K562 (cell line): ENCODE data around the gene UQCR11. TPM values are rescaled to one million over a fixed set of nuclear protein-coding genes. Genes with fewer than 3 reads are reported as not detected.

Experiments
- ILK ChIP-seq: fragments of 450-650 bp; IDR thresholded peaks from 2 replicates; pipeline ENCODE4 v1.6.1; 2016; ENCODE audit warnings: missing genetic modification characterization, low read depth, mild to moderate bottlenecking, missing compliant biosample characterization, moderate library complexity, borderline replicate concordance
- MIER1 ChIP-seq: fragments of 450-650 bp; IDR thresholded peaks from 2 replicates; pipeline ENCODE4 v1.6.1; 2016; ENCODE audit warnings: antibody characterized with exemption, mild to moderate bottlenecking, low read depth
- NFIC ChIP-seq: fragments of 450-650 bp; IDR thresholded peaks from 2 replicates; pipeline ENCODE4 v1.6.1; 2017; ENCODE audit warnings: mild to moderate bottlenecking, inconsistent platforms
- NFXL1 ChIP-seq: fragments of 450-650 bp; formaldehyde crosslinking; IDR thresholded peaks from 2 replicates; pipeline ENCODE4 v1.4.0; 2021; ENCODE audit warnings: mild to moderate bottlenecking
- NRF1 ChIP-seq, 2 experiments: fragments of 450-650 bp; IDR thresholded peaks in 1 of 2; conservative IDR thresholded peaks in 1 of 2; 2 replicates each; pipeline ENCODE4 v1.6.1; 2014; ENCODE audit warnings: mild to moderate bottlenecking in 2 of 2
- ZBTB1 ChIP-seq: sonication (generic); formaldehyde crosslinking; IDR thresholded peaks from 2 replicates; pipeline ENCODE4 v1.8.1; 2023; ENCODE audit warnings: missing genetic modification reagents, low read depth, mild to moderate bottlenecking, borderline replicate concordance
- ZNF282 ChIP-seq: sonication (generic); formaldehyde crosslinking; IDR thresholded peaks from 2 replicates; pipeline ENCODE4 v1.8.1; 2023; ENCODE audit warnings: missing genetic modification reagents
- ZNF57 ChIP-seq: fragments of 450-650 bp; formaldehyde crosslinking; IDR thresholded peaks from 2 replicates; pipeline ENCODE4 v1.4.0; 2020; ENCODE audit warnings: mild to moderate bottlenecking, moderate library complexity
- polyA plus RNA-seq, 8 experiments: library from polyadenylated mRNA; depleted of rRNA in 4 of 8; stranded (reverse) in 5 of 8; unstranded in 3 of 8; fragments of >200 nt; fragmentation: Nextera tagmentation in 2 of 8; fragmentation: Illumina TruSeq in 1 of 8; extraction: Ambion mirVana in 2 of 8; extraction: Trizol in 1 of 8; gene quantifications; 2 replicates each; pipeline versions ENCODE4 v1.2.1 to v1.2.3, GENCODE V29; 2011 to 2014; ENCODE audit warnings: inconsistent platforms in 1 of 8, missing spikeins in 1 of 8
- total RNA-seq, 7 experiments: library from RNA; depleted of rRNA in 6 of 7; stranded (reverse); fragments of >200 nt in 6 of 7; fragmentation: Illumina TruSeq in 2 of 7; extraction: Trizol in 2 of 7; gene quantifications; 2 replicates each; pipeline versions ENCODE4 v1.2.1 to v1.2.3, GENCODE V29; 2011 to 2021; ENCODE audit warnings: low replicate concordance in 1 of 7
- TF ChIP-seq, protein P1 (sequence below): sonication (generic); formaldehyde crosslinking; IDR thresholded peaks from 2 replicates; pipeline ENCODE4 v1.8.0; 2022; ENCODE audit warnings: missing genetic modification reagents, mild to moderate bottlenecking, borderline replicate concordance
- TF ChIP-seq, protein P2 (sequence below): fragments of 250-450 bp; sonication (Bioruptor Pico); IDR thresholded peaks from 2 replicates; pipeline ENCODE4 v1.5.0; 2020; ENCODE audit warnings: mild to moderate bottlenecking, borderline replicate concordance
- TF ChIP-seq, protein P3 (sequence below): fragments of 250-450 bp; sonication (Bioruptor Pico); IDR thresholded peaks from 2 replicates; pipeline ENCODE4 v1.4.0; 2020; ENCODE audit warnings: borderline replicate concordance
- TF ChIP-seq, protein P4 (sequence below): fragments of 250-450 bp; sonication (Bioruptor Pico); IDR thresholded peaks from 2 replicates; pipeline ENCODE4 v1.6.1; 2021; ENCODE audit warnings: mild to moderate bottlenecking
- TF ChIP-seq, protein P5 (sequence below): fragments of 200-800 bp; sonication (Bioruptor generic); IDR thresholded peaks from 2 replicates; pipeline ENCODE4 v1.6.1; 2017; ENCODE audit warnings: missing genetic modification characterization, missing compliant biosample characterization
- TF ChIP-seq, protein P6 (sequence below), 2 experiments: fragments of 200-800 bp in 1 of 2; sonication (Bioruptor generic) in 1 of 2; sonication (generic) in 1 of 2; formaldehyde crosslinking in 1 of 2; IDR thresholded peaks in 1 of 2; conservative IDR thresholded peaks in 1 of 2; 2 replicates each; pipeline versions ENCODE4 v1.5.0 to v1.6.1; 2016 to 2020; ENCODE audit warnings: missing compliant biosample characterization in 1 of 2, missing genetic modification characterization in 1 of 2, missing genetic modification reagents in 1 of 2
- TF ChIP-seq, protein P7 (sequence below), 3 experiments: IDR thresholded peaks in 2 of 3; conservative IDR thresholded peaks in 1 of 3; 2 replicates each; pipeline ENCODE4 v1.5.1; 2011 to 2012; ENCODE audit warnings: low read length in 3 of 3, mild to moderate bottlenecking in 3 of 3, control low read depth in 2 of 3, improper control_type of control experiment in 1 of 3, inconsistent platforms in 1 of 3, low read depth in 1 of 3, mixed read lengths in 1 of 3, moderate library complexity in 1 of 3; ENCODE audit not compliant: insufficient read depth in 2 of 3

The UQCR11 gene
- total and polyA plus RNA-seq, 9 of the 15 experiments (the other 6 are each of a cell fraction or from before 2014, with no cell fraction given), result 57.6 to 394 (median 259) TPM

DNA sequence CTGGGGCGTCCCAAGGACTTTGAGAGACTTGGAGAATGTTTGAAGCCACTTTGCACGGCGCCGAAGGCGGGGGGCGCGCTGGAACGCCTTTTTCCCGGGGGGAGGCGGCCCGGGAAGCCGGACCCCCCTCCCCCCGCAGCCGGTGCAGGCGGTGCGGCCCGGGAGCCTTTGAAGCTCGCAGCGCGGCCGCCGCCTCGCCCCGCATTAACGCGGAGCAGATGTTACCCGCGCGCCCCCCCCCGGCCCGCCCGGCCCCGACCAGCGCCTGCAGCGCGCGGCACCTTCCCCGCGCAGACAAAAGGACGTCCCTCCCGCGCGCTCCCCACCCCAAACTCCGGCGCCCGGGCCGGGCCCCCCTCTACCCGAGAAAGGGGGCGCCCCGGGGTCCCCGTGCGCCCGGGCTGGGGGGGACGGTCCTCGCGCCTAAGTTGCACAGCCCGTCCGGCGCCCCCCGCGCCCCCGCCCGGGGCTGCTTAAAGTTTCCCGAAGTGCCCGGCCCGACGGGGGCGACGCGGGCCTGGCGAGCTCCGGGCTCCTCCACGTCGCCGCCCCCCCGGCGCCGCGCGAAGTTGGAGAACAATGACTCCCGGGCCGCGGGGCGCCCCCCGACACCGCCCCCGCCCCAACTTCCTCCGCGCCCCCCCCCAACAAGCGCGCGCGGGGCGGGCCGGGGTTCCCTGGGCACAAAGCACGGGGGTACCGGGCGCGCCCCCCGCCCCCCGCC lies 46.5 kb upstream of the UQCR11 start (continued):
- TF ChIP-seq ILK, result no peak
- TF ChIP-seq, protein P1, sequence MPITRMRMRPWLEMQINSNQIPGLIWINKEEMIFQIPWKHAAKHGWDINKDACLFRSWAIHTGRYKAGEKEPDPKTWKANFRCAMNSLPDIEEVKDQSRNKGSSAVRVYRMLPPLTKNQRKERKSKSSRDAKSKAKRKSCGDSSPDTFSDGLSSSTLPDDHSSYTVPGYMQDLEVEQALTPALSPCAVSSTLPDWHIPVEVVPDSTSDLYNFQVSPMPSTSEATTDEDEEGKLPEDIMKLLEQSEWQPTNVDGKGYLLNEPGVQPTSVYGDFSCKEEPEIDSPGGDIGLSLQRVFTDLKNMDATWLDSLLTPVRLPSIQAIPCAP (CRISPR knock-in tag), result no peak
- TF ChIP-seq, protein P2, sequence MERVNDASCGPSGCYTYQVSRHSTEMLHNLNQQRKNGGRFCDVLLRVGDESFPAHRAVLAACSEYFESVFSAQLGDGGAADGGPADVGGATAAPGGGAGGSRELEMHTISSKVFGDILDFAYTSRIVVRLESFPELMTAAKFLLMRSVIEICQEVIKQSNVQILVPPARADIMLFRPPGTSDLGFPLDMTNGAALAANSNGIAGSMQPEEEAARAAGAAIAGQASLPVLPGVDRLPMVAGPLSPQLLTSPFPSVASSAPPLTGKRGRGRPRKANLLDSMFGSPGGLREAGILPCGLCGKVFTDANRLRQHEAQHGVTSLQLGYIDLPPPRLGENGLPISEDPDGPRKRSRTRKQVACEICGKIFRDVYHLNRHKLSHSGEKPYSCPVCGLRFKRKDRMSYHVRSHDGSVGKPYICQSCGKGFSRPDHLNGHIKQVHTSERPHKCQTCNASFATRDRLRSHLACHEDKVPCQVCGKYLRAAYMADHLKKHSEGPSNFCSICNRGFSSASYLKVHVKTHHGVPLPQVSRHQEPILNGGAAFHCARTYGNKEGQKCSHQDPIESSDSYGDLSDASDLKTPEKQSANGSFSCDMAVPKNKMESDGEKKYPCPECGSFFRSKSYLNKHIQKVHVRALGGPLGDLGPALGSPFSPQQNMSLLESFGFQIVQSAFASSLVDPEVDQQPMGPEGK (CRISPR knock-in tag), result no peak
- TF ChIP-seq ZNF282, result no peak
- TF ChIP-seq, protein P3, sequence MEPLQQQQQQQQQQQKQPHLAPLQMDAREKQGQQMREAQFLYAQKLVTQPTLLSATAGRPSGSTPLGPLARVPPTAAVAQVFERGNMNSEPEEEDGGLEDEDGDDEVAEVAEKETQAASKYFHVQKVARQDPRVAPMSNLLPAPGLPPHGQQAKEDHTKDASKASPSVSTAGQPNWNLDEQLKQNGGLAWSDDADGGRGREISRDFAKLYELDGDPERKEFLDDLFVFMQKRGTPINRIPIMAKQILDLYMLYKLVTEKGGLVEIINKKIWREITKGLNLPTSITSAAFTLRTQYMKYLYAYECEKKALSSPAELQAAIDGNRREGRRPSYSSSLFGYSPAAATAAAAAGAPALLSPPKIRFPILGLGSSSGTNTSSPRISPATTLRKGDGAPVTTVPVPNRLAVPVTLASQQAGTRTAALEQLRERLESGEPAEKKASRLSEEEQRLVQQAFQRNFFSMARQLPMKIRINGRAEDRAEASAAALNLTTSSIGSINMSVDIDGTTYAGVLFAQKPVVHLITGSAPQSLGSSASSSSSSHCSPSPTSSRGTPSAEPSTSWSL (CRISPR knock-in tag), result no peak
- TF ChIP-seq, protein P4, sequence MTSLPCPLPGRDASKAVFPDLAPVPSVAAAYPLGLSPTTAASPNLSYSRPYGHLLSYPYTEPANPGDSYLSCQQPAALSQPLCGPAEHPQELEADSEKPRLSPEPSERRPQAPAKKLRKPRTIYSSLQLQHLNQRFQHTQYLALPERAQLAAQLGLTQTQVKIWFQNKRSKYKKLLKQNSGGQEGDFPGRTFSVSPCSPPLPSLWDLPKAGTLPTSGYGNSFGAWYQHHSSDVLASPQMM (CRISPR knock-in tag), result no peak
- no peak for TF ChIP-seq ZNF57 (CRISPR knock-in tag)
- no peak for TF ChIP-seq NFXL1
- TF ChIP-seq MIER1, result 0 out of 2 replicates have a peak, but pooled peaks have one; percentile 5
- TF ChIP-seq, protein P5, sequence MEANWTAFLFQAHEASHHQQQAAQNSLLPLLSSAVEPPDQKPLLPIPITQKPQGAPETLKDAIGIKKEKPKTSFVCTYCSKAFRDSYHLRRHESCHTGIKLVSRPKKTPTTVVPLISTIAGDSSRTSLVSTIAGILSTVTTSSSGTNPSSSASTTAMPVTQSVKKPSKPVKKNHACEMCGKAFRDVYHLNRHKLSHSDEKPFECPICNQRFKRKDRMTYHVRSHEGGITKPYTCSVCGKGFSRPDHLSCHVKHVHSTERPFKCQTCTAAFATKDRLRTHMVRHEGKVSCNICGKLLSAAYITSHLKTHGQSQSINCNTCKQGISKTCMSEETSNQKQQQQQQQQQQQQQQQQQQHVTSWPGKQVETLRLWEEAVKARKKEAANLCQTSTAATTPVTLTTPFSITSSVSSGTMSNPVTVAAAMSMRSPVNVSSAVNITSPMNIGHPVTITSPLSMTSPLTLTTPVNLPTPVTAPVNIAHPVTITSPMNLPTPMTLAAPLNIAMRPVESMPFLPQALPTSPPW (CRISPR knock-in tag), result peak; percentile 88
- TF ChIP-seq, protein P6, sequence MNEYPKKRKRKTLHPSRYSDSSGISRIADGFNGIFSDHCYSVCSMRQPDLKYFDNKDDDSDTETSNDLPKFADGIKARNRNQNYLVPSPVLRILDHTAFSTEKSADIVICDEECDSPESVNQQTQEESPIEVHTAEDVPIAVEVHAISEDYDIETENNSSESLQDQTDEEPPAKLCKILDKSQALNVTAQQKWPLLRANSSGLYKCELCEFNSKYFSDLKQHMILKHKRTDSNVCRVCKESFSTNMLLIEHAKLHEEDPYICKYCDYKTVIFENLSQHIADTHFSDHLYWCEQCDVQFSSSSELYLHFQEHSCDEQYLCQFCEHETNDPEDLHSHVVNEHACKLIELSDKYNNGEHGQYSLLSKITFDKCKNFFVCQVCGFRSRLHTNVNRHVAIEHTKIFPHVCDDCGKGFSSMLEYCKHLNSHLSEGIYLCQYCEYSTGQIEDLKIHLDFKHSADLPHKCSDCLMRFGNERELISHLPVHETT (CRISPR knock-in tag; conservative IDR thresholded peaks at IDR 0.05 in 1 of 2, IDR thresholded peaks at IDR 0.05 in 1 of 2), result 0 out of 4 replicates have a peak, but pooled peaks of 1 of the 2 experiments have one; percentile 38
- TF ChIP-seq, protein P7, sequence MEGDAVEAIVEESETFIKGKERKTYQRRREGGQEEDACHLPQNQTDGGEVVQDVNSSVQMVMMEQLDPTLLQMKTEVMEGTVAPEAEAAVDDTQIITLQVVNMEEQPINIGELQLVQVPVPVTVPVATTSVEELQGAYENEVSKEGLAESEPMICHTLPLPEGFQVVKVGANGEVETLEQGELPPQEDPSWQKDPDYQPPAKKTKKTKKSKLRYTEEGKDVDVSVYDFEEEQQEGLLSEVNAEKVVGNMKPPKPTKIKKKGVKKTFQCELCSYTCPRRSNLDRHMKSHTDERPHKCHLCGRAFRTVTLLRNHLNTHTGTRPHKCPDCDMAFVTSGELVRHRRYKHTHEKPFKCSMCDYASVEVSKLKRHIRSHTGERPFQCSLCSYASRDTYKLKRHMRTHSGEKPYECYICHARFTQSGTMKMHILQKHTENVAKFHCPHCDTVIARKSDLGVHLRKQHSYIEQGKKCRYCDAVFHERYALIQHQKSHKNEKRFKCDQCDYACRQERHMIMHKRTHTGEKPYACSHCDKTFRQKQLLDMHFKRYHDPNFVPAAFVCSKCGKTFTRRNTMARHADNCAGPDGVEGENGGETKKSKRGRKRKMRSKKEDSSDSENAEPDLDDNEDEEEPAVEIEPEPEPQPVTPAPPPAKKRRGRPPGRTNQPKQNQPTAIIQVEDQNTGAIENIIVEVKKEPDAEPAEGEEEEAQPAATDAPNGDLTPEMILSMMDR (IDR thresholded peaks at IDR 0.05 in 2 of 3, conservative IDR thresholded peaks at IDR 0.05 in 1 of 3; ENCODE audit: insufficient read depth in 2 of 3, low read depth in 1 of 3, low read length in 3 of 3), result no peak
- TF ChIP-seq NFIC, result no peak
- TF ChIP-seq NRF1 (conservative IDR thresholded peaks at IDR 0.05 in 1 of 2, IDR thresholded peaks at IDR 0.05 in 1 of 2), result peak in 1 of 2 experiments; percentile 52; a peak in 2 of 4 replicates
- no peak for TF ChIP-seq ZBTB1 (CRISPR knock-in tag)
